HG03108 (cell line): ENCODE measurements around the gene TOP2A.

ENCODE experiments used
- ATAC-seq: cut with Tn5 transposase; IDR thresholded peaks from one replicate; pipeline ENCODE4 v1.9.1; 2021; ENCODE audit warnings: moderate library complexity; ENCODE audit not compliant: unreplicated experiment

The TOP2A gene

GRCh38 chr17:40453881-40454612 lies 36.4 kb upstream of the TOP2A start:
- no peak for ATAC-seq

- ATAC-seq: no peak
Measured at GRCh38 chr17:40452921-40453378, 35.3 kb upstream of the TOP2A start.

GRCh38 chr17:40452216-40452787 lies 34.6 kb upstream of the TOP2A start:
- no peak for ATAC-seq

GRCh38 chr17:40451420-40451819 lies 33.7 kb upstream of the TOP2A start:
- no peak for ATAC-seq

- no peak for ATAC-seq
Measured at GRCh38 chr17:40450175-40450574, 32.5 kb upstream of the TOP2A start.

- ATAC-seq: no peak
Measured at GRCh38 chr17:40448639-40449261, 31.1 kb upstream of the TOP2A start.

- no peak for ATAC-seq
Measured at GRCh38 chr17:40448213-40448638, 30.5 kb upstream of the TOP2A start.

GRCh38 chr17:40447806-40448205 lies 30.1 kb upstream of the TOP2A start:
- no peak for ATAC-seq

GRCh38 chr17:40447148-40447644 lies 29.5 kb upstream of the TOP2A start:
- ATAC-seq: no peak

- ATAC-seq: no peak
Measured at GRCh38 chr17:40445751-40446468, 28.2 kb upstream of the TOP2A start.

- ATAC-seq: no peak
Measured at GRCh38 chr17:40443988-40444899, 26.5 kb upstream of the TOP2A start.

- peak; percentile 48 for ATAC-seq
Measured at GRCh38 chr17:40443196-40443987, 25.7 kb upstream of the TOP2A start, which contains the start of gene IGFBP4. Gene IGFBP4, plus strand, starts transcription at chr17:40443450. Its CDS starts 286 bp downstream, at chr17:40443736.

- ATAC-seq: no peak
Measured at GRCh38 chr17:40442392-40443195, 24.9 kb upstream of the TOP2A start.

GRCh38 chr17:40440166-40440565 lies 22.5 kb upstream of the TOP2A start:
- ATAC-seq: no peak

- ATAC-seq: no peak
Measured at GRCh38 chr17:40437095-40437732, 19.5 kb upstream of the TOP2A start.

- no peak for ATAC-seq
Measured at GRCh38 chr17:40436636-40437035, 18.9 kb upstream of the TOP2A start.

GRCh38 chr17:40433551-40434415 lies 16.1 kb upstream of the TOP2A start:
- ATAC-seq: no peak
